Adrenal gland (tissue), 12 donors: ENCODE results near the gene ANKLE2. TPM values are rescaled to one million over a fixed set of nuclear protein-coding genes. Genes with fewer than 3 reads are reported as not detected.
"Not testable (repeated sequence)": the region's sequence is repeated elsewhere in the genome, so short reads cannot be mapped to it uniquely, and the experiment has no call there.

ENCODE experiments used
- DNase-seq, 7 donors: peaks; one replicate each; pipeline ENCODE4 v3.0.0-alpha.2; 2019 to 2020
- H3K27ac ChIP-seq, 5 donors: fragments of 200-600 bp; sonication (generic) in 4 of 5; 1 replicate in 3 of 5; 2 replicates in 2 of 5; pipeline versions ENCODE4 v1.5.1 to v1.8.0; 2016 to 2020; ENCODE audit warnings: mild to moderate bottlenecking in 1 of 5
- H3K27me3 ChIP-seq: fragments of 200-600 bp; 2 replicates; pipeline ENCODE4 v1.8.0; 2021
- H3K36me3 ChIP-seq, 2 donors: fragments of 200-600 bp; replicated peaks in 1 of 2; 1 replicate in 1 of 2; 2 replicates in 1 of 2; pipeline versions ENCODE4 v1.5.1 to v1.8.0; 2018 to 2022
- H3K4me1 ChIP-seq, 2 donors: fragments of 200-600 bp; replicated peaks in 1 of 2; 1 replicate in 1 of 2; 2 replicates in 1 of 2; pipeline versions ENCODE4 v1.5.1 to v1.8.0; 2018 to 2021
- H3K4me3 ChIP-seq, 4 donors: fragments of 200-600 bp; sonication (generic) in 3 of 4; one replicate each; pipeline ENCODE4 v1.5.1; 2016 to 2018
- H3K9me3 ChIP-seq, 3 donors: fragments of 200-600 bp; sonication (generic) in 1 of 3; replicated peaks in 1 of 3; 1 replicate in 2 of 3; 2 replicates in 1 of 3; pipeline versions ENCODE4 v1.5.1 to v1.8.0; 2016 to 2021
- CTCF ChIP-seq, 6 experiments: fragments of 450-650 bp in 4 of 6; fragments of 200-600 bp in 2 of 6; sonication (generic) in 1 of 6; IDR thresholded peaks; 1 replicate in 5 of 6; 2 replicates in 1 of 6; pipeline versions ENCODE4 v1.5.1 to v1.8.0; 2016 to 2021; ENCODE audit warnings: antibody characterized with exemption in 6 of 6, mild to moderate bottlenecking in 2 of 6, moderate library complexity in 1 of 6
- POLR2A ChIP-seq, 2 donors: fragments of 450-650 bp; IDR thresholded peaks; one replicate each; pipeline ENCODE4 v1.6.1; 2017; ENCODE audit warnings: antibody characterized with exemption in 2 of 2, mild to moderate bottlenecking in 2 of 2, moderate library complexity in 1 of 2
- WGBS, 4 donors: extraction: QIAGEN DNeasy Blood & Tissue Kit in 2 of 4; methylation state at CpG; one replicate each; pipeline versions ENCODE4 v1.1.5 to v1.1.7; 2013 to 2017; 5-methylcytosine and 5-hydroxymethylcytosine counted together
- intact Hi-C, 2 donors: fragments of 100-400 bp; cut with DNase I; formaldehyde crosslinking; loops; one replicate each; pipeline versions ENCODE4 v1.14.1 to v1.15.0; 2022 to 2023
- polyA plus RNA-seq, 3 donors: library from polyadenylated mRNA; stranded (reverse); fragments of 200-250 nt in 2 of 3; fragments of 350-450 nt in 1 of 3; fragmentation: Illumina TruSeq in 1 of 3; extraction: RNeasy Lipid Tissue Mini Kit (QIAGEN cat#74804) in 1 of 3; gene quantifications; one replicate each; pipeline ENCODE4 v1.2.3, GENCODE V29; 2013 to 2014
- total RNA-seq, 9 donors: library from RNA; depleted of rRNA in 4 of 9; stranded (reverse); fragments of >200 nt in 4 of 9; fragments of 120-200 nt in 1 of 9; fragmentation: NEBNext Ultra II Directional in 1 of 9; extraction: Animal tissue kit (Norgen Biotek cat#: 25700) in 1 of 9; gene quantifications; one replicate each; pipeline versions ENCODE4 v1.1.0 to v1.2.4, GENCODE V29; 2013 to 2023
- donor health status: healthy with polysubstance abuse.
- donor health status: Bipolar disorder and iron deficiency.
- donor health status: DM: yes; HTN: yes; CAD: no.
- donor health status: DM: no; HTN: no; CAD: no.
- donor health status: DM: no; HTN: no; CAD: no.
- donor health status: DM: yes; HTN: yes; CAD: no.

Gene ANKLE2
- total and polyA plus RNA-seq, 12 donors, result 43.6 to 76.1 (median 59.9) TPM

GRCh38 chr12:132695431-132695830 is 66.2 kb downstream of the ANKLE2 start:
- WGBS, 4 donors, result 94 to 97% (median 96%) methylated on average over 12 of the region's 12 CpGs
- TF ChIP-seq POLR2A (IDR thresholded peaks at IDR 0.05), result no peak
- TF ChIP-seq CTCF (IDR thresholded peaks at IDR 0.05), result no peak
- Histone ChIP-seq H3K9me3 (no peaks in the 10 kb centered on the region), H3K27me3 (no peaks in the 10 kb centered on the region), H3K36me3 (peaks cover 0 to 9% of the 10 kb centered on the region in 2 donors), H3K27ac (no peak overlapping the region), H3K4me1 (no peaks in the 10 kb centered on the region), H3K4me3 (no peak overlapping the region)
- DNase-seq, result no peak
- intact Hi-C loops, result no loop called here

- H3K4me1 ChIP-seq, DNase-seq, H3K36me3 ChIP-seq, H3K27me3 ChIP-seq, H3K9me3 ChIP-seq, H3K27ac ChIP-seq, H3K4me3 ChIP-seq, intact Hi-C loops: not testable (repeated sequence)
- WGBS, 4 donors, result 87 to 100% (median 97%) methylated on average over 3 of the region's 3 CpGs
Measured at GRCh38 chr12:132694888-132695287, 66.7 kb downstream of the ANKLE2 start.

- H3K36me3 ChIP-seq, H3K4me3 ChIP-seq, H3K9me3 ChIP-seq, H3K27ac ChIP-seq, DNase-seq, H3K4me1 ChIP-seq, H3K27me3 ChIP-seq, intact Hi-C loops: not testable (repeated sequence)
- 100% methylated on average over 2 to 3 of the region's 3 CpGs; no CpG with 5 or more reads in 1 of the 4 donors for WGBS, 4 donors
Measured at GRCh38 chr12:132692030-132692429, 69.6 kb downstream of the ANKLE2 start.

GRCh38 chr12:132690112-132690511 is 71.5 kb downstream of the ANKLE2 start:
- no peaks in the 10 kb centered on the region for H3K9me3 ChIP-seq
- no peak overlapping the region for H3K27ac ChIP-seq
- no peak overlapping the region for H3K4me3 ChIP-seq
- WGBS, 4 donors, result 92 to 98% (median 97%) methylated on average over 9 of the region's 9 CpGs
- no peaks in the 10 kb centered on the region for H3K27me3 ChIP-seq
- intact Hi-C loops, result no loop called here
- no peak for DNase-seq
- H3K4me1 ChIP-seq, result peaks cover 6 to 7% of the 10 kb centered on the region in 2 donors
- no peak for TF ChIP-seq CTCF (IDR thresholded peaks at IDR 0.05)
- TF ChIP-seq POLR2A (IDR thresholded peaks at IDR 0.05), result no peak
- H3K36me3 ChIP-seq, result no peaks in the 10 kb centered on the region

- H3K4me1 ChIP-seq, result peaks cover 6 to 7% of the 10 kb centered on the region in 2 donors
- TF ChIP-seq CTCF (IDR thresholded peaks at IDR 0.05) (no peak), POLR2A (IDR thresholded peaks at IDR 0.05) (no peak)
- no peak for DNase-seq
- intact Hi-C loops, result no loop called here
- no peaks in the 10 kb centered on the region for H3K27me3 ChIP-seq
- H3K4me3 ChIP-seq, result no peak overlapping the region
- H3K27ac ChIP-seq, result no peak overlapping the region
- H3K9me3 ChIP-seq, result no peaks in the 10 kb centered on the region
- 80 to 96% (median 89%) methylated on average over 18 of the region's 18 CpGs for WGBS, 4 donors
- H3K36me3 ChIP-seq, result no peaks in the 10 kb centered on the region
Measured at GRCh38 chr12:132689227-132689626, 72.4 kb downstream of the ANKLE2 start.
